Effector CD8-positive, alpha-beta T cell (primary cell): ENCODE results near the gene LSM8.
"Not testable (repeated sequence)": the region's sequence is repeated elsewhere in the genome, so short reads cannot be mapped to it uniquely, and the experiment has no call there.

ENCODE experiments used
- DNase-seq: peaks from one replicate; lab custom pipeline; 2025; lab: John Stamatoyannopoulos, UW
- total RNA-seq, 4 experiments: gene quantifications; one replicate each; lab custom pipeline; 2026; lab: John Stamatoyannopoulos, UW

Gene LSM8
- 89.7 to 105 (median 96.8) reads per million in 4 experiments for total RNA-seq

DNA sequence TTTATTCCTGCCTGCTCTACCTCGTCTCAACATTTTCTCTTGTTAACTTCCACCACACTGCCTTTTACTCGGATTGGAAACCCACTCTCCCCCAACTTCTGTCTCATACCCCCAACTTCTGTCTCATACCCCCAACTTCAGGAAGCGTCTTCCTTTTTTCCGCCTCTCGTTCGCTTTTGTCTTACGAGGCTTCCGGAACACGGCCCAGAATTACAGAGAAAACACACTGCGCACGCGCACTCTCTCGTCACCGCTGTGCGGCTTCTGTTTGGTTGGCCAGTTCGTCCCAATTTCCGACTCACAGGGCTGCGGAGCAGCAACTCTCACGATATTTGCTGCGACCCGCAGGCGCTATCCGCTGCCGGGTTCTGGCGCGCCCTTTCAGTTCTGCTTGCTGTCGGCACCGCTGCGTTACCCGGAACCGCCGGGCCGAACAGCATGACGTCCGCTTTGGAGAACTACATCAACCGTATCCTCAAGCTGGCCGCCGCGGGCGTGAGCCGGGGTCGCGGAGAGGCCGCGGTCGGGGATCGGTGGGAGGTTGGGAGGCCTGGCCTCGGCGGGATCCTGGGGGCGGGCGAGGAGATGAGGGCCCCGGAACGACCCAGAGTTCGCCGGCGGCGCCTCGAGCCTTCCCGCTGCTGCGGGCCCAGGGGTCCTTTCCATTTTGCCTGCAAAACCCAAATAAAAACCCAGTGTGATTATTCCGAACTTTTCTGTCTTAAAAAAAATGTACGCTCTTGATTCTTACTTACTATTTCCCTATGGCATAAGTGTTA, at the start of gene LSM8:
TSS of gene LSM8 (plus strand) at position 379 of the 779 bp plus-strand sequence. CDS start at position 439, 60 bp downstream.
- peak; percentile 95 for DNase-seq

GRCh38 chr7:118134420-118134819, 49.5 kb upstream of the LSM8 start:
- not testable (repeated sequence) for DNase-seq

- no peak for DNase-seq
Observed at GRCh38 chr7:118140468-118140867, 43.5 kb upstream of the LSM8 start.

DNA sequence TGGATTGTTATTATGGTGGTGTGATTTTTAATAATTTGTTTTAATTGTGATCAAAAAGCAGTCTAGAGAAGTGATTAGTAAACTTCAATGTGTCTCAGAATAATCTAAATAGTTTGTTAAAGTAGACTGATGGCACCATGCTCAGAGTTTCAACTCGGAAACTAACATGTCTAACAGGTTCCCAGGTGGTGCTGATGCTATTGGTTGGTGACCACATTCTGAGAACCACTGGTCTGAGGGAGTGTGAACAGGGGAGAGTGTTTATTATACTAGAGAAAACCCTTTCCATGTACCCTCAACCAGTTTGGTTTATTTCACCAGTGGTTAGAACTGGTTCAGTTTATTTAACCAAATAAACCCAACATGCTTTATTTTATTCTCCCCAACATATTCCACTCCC, 42.0 kb upstream of the LSM8 start:
- no peak for DNase-seq

- DNase-seq, result no peak
Observed at GRCh38 chr7:118148930-118149329, 35.0 kb upstream of the LSM8 start.

- DNase-seq, result no peak
Observed at GRCh38 chr7:118149394-118149793, 34.6 kb upstream of the LSM8 start.

GRCh38 chr7:118151671-118152070, 32.3 kb upstream of the LSM8 start:
- DNase-seq, result no peak

DNA sequence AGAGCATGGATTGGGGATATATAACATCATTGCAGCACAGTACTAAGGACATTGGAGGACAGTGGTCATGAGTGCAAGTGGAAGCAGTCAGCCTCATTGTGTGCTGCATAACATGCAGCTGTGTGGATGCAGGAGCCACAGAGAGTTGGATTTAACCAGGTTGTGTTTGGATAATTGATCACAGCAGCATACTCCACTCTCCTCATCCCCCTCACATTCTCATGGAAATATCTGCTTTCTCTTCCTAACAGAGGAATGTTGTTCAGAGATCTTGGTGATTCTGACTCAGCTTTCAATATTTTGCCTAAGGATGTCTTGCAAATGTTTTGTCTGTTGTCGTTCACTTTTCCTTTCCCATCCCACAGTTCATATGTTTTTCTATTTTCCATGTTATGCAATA, 31.8 kb upstream of the LSM8 start:
- no peak for DNase-seq

GRCh38 chr7:118152654-118153053, 31.3 kb upstream of the LSM8 start:
- DNase-seq, result no peak

DNA sequence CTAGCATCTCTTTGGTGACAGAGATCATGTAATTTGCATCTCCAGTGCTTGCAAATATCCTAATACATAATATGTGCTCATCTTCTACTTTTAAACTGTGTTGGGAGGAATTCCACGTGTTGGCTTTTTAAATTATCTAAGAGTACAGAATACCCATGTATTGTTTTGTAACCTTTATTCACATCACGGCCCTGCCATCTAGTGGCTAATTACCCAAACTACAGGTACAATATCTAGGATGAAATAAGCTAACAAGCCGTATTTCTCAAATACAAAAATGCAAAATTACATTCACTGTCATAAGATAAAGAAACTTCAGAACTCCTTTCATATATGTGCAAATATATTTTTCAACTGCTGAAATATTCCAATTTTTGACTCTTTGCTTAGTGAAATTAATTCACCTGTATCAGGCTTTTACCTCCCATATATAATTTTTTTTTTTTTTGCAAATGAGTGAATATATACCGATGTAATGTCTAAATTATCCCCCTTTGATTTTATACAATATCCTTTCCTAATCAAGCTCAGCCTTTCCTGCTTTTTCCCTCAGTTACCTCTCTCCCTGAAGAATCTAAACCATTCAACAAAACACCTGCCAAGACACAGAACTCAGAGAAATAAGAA, 30.3 kb upstream of the LSM8 start:
- no peak for DNase-seq

DNA sequence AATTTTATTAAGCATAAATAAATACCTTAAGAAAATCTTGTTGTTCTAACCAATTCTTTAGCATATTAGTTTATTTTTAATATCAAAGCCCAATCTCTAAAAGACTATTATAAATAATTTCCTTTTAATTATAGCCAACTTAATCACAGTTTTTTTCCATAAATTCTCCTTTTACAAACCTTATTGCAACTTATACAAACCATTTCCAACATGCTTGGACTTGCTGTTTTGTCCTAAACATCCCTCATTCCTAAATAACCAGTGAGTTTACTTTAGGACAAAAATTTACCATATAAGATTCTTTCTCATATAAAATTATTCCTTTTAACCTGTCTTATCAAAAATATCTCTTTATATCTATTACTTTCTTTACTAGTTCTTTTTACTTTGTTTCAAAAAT, 25.2 kb upstream of the LSM8 start:
- DNase-seq, result no peak

DNA sequence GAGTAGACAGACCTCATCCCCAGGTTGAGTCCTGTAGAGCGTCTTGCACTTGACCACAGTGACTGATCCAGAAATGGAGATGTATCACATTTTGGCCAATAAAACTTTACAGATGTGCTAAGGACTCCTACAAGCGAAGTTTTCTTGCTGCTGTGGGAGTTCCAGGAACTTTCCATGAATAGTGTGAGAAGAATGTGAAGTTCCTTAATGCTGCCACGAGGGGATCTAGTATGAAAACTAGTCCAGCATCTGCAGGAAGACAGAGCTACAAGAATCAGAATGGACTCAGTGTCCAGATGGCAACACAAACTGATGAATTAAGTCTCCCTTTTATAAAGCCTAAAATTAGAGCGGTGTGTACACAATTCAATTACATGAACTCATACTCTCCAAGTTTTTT, 14.8 kb upstream of the LSM8 start:
- no peak for DNase-seq

GRCh38 chr7:118175740-118176139, 8.2 kb upstream of the LSM8 start:
- no peak for DNase-seq

DNA sequence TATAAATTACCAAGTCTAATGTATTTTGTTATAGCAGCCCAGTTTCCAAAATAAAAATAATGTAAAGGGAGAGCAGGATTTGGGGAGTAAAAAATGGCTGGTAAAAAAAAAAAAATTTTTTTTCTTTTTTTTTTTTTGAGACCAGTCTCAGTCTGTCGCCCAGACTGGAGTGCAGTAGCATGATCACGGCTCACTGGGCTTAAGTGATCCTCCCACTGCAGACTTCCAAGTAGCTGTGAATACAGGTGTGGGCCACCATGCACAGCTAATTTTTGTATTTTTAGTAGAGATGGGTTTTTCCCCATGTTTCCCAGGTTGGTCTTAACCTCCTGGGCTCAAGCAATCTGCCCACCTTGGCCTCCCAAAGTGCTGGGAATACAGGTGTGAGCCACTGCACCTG, 4.8 kb upstream of the LSM8 start:
- no peak for DNase-seq

- DNase-seq, result no peak
Observed at GRCh38 chr7:118182593-118183427, 1.2 kb upstream of the LSM8 start.

GRCh38 chr7:118183428-118183785, 557 bp upstream of the LSM8 start:
- no peak for DNase-seq

DNA sequence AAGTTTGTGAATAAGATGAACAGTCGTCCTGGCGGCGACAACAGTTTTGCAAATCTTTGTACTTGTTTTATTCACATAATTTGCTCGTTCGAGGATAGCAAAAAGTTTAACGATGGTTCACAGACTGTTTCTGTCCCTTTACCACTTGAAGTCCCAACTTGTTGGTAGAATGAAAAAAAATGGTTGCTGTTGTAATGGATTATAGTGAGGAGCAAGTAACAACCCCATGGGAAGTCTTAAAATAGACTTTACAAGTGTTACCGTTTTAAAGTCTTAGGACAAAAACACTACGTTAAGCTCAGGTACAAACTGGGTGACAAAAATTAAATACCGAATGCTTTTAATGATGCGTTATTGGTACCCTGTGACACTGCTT, 589 bp downstream of the LSM8 start:
- no peak for DNase-seq

- no peak for DNase-seq
Observed at GRCh38 chr7:118185163-118185860, 1.3 kb downstream of the LSM8 start.

- DNase-seq, result no peak
Observed at GRCh38 chr7:118186501-118186900, 2.5 kb downstream of the LSM8 start.

DNA sequence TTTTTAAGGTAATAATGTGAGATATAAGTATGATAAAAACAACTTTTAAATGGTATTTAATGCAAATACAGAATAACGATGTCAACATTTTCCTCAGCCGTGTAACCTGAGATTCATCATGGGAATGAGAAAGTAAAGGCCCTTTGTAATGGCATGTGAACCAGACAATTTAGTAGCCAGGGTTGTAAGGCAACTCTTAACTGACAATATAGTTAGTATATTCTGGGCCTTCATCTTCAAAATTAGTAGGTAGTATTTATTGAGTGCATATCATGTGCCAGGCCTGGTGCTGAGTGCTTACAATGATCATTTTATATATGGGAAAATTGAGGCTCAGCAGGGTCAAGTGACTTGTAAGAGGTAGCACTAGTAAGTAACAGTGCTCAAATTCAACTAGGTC, 10.6 kb downstream of the LSM8 start:
- no peak for DNase-seq

DNA sequence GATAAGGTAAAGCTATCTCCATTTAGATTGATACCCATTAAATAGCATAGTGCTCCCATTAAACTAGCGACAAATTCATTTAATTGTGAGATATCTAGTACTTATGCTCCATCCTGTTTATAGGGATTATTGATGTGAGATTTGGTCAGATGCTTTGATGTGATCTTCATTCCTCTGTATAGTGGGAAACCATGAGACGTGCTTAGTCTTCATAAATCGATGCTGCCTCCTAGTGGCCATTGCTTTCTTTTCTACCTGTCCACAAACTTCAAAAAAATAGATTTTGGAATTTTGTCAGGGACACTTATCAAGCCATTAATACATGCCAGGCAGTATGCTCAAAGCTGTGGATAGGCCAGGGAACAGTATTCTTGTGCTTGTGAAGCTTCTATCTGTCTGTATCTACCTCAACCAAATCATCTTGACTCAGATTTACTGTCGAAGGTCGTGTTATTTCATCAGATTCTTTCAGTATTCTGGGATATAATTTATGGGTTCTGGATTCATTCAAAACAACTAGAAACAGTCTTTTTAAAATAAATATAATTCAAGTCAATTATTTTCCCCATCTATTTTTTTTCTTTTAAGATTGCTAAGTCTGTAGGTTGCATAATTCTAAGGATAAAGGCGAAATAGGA, 12.0 kb downstream of the LSM8 start:
- DNase-seq, result peak; percentile 33

DNA sequence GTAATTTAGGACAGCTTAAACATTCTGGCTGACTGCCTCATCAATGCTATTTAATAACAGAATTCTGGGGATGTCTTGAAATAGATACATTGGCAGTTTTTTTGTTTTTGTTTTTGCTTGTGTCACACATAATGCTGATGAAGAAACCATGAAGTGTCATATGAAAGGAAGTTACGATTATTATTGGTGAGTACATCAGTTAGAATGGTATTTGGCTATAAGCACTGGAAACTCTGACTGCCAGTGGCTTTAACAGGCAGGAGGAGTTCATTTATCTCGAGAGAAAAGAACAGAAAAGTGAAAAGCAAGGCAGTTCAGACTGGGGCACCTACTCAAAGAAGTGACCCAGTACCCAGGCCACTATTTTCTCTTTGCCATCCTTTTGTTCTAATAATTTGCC, 18.1 kb downstream of the LSM8 start:
- DNase-seq, result no peak
